Mesodermal cell (in vitro differentiated cells): ENCODE measurements around the gene FMN1.

ENCODE experiments used
- H3K27ac ChIP-seq: 2 replicates; pipeline ENCODE4 v1.7.0; 2013; ENCODE audit warnings: mild to moderate bottlenecking, low read depth, low read length, moderate library complexity; ENCODE audit not compliant: severe bottlenecking
- H3K36me3 ChIP-seq: 2 replicates; pipeline ENCODE4 v1.7.1; 2013; ENCODE audit warnings: mild to moderate bottlenecking, low read length, moderate library complexity; ENCODE audit not compliant: control insufficient read depth, insufficient read depth
- H3K4me1 ChIP-seq: one replicate; pipeline ENCODE4 v1.7.1; 2013; ENCODE audit warnings: mild to moderate bottlenecking, low read length; ENCODE audit not compliant: insufficient read depth, control insufficient read depth, poor library complexity, severe bottlenecking
- H3K4me3 ChIP-seq: 2 replicates; pipeline ENCODE4 v1.7.0; 2013; ENCODE audit warnings: low read length, control low read depth, mild to moderate bottlenecking; ENCODE audit not compliant: insufficient read depth, poor library complexity, severe bottlenecking; ENCODE audit errors: extremely low read depth
- H3K9me3 ChIP-seq: 2 replicates; pipeline ENCODE4 v1.7.1; 2013; ENCODE audit warnings: mild to moderate bottlenecking, low read length, moderate library complexity; ENCODE audit not compliant: control insufficient read depth
- WGBS, 2 experiments: methylation state at CpG; one replicate each; pipeline ENCODE4 v1.1.5; 2013; ENCODE audit warnings: missing lambda C conversion rate in 2 of 2; ENCODE audit not compliant: insufficient coverage in 2 of 2; 5-methylcytosine and 5-hydroxymethylcytosine counted together

The FMN1 gene

GRCh38 chr15:33124279-33124678, 70.2 kb downstream of the FMN1 start:
- Histone ChIP-seq H3K9me3 (peaks cover 5% of the 10 kb centered on the region), H3K36me3 (no peaks in the 10 kb centered on the region), H3K4me3 (no peak overlapping the region), H3K27ac (no peak overlapping the region), H3K4me1 (peaks cover 6% of the 10 kb centered on the region)
- 79 to 85% methylated on average over 2 to 3 of the region's 4 CpGs for WGBS, 2 experiments

DNA sequence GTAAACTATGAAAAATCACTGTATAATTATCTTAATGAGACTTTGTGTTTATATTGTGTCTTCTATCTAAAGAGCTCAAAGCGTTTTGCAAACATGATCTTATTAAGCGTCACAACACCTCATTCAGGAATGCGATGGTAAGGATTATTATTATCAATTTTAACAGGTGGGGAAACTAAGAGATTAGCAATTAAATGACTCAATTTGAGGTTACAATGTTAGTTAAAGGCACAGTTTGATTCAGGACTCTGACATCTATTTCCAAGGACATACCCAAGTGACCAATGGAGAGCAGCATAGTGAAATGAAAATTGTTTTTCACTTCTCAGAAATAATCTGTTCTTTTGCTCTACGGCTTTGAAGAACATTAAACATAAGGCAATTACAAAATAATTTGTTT, 74.6 kb downstream of the FMN1 start:
- Histone ChIP-seq H3K27ac (no peak overlapping the region), H3K4me3 (no peak overlapping the region), H3K9me3 (no peaks in the 10 kb centered on the region), H3K36me3 (no peaks in the 10 kb centered on the region), H3K4me1 (no peaks in the 10 kb centered on the region)
- WGBS, 2 experiments = 78 to 100% methylated on average over 1 of the region's 4 CpGs

DNA sequence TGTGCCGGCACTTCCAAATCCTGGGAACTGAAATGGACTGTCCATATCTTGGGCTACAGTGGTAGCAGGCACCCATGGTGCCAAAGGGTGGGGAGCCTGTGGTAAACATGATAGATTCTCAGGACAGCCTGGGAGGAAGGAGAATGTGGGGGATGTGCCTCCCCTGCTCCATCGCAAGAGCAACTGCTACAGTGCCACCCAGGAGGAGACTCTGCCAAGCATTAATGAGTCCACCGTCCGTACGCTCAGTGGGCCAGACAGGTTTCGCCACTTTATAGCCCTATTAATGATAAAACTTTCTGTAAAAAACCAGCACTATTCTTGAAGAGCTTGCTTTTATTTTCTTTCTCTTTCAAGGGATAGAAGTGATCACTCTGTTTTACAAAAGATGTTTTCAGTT, 75.2 kb downstream of the FMN1 start:
- Histone ChIP-seq H3K9me3 (no peaks in the 10 kb centered on the region), H3K4me1 (no peaks in the 10 kb centered on the region), H3K36me3 (no peaks in the 10 kb centered on the region), H3K27ac (no peak overlapping the region), H3K4me3 (no peak overlapping the region)
- WGBS, 2 experiments = 92% methylated on average over 2 to 4 of the region's 6 CpGs

GRCh38 chr15:33116198-33116597, 78.3 kb downstream of the FMN1 start:
- WGBS, 2 experiments = 75 to 83% methylated on average over 5 to 6 of the region's 8 CpGs
- H3K36me3 ChIP-seq = no peaks in the 10 kb centered on the region
- H3K4me3 ChIP-seq = no peak overlapping the region
- H3K27ac ChIP-seq = no peak overlapping the region
- H3K4me1 ChIP-seq = no peaks in the 10 kb centered on the region
- no peaks in the 10 kb centered on the region for H3K9me3 ChIP-seq

DNA sequence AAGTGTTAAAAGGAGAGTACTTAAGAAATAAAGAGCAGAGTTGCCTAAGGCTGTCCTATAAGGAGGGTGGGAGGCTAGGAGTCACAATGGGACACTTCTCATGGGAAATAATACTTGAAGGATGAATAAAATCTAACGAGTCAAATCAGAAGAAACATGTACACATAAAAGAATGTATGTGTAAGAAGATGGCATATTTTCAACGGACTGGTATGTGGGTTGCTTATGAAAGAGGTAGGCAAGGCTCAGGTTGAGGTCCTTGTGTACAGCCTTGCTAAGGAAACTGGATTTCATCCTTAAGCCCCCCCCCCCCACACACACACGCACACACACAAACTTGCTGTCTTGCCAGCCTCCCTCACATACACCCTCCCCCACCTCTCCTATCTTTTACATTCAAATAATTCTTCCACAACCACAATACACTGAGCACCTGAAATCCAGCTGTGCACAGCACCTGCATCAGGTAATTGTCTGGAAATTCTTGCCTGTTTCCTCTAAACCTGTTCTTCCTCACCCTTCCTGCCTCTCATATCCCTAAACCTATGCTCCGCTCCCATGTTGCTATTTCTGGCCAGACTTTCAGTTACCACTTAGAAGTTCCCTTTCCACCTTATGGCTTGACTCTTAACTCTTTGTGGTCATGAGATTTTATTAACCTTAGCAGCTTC, 79.2 kb downstream of the FMN1 start:
- Histone ChIP-seq H3K4me1 (no peaks in the 10 kb centered on the region), H3K9me3 (no peaks in the 10 kb centered on the region), H3K4me3 (no peak overlapping the region), H3K27ac (no peak overlapping the region), H3K36me3 (no peaks in the 10 kb centered on the region)
- WGBS, 2 experiments = 81 to 93% methylated on average over 2 of the region's 4 CpGs

DNA sequence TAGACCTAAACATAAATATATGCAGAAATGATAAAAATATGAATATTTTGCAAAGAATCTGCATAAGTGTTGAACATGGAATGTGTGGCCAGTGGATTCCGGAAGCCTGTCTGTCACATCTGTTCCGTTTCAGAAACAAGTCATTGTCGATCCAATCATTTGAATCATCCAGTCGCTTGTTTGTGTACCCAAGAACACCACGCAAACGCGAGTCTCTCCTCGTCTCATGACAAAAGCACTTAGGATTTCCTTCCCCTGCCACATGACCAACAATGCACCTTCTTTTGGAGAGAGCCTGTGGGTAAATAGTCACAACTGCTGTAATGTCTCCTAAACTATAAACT, 80.2 kb downstream of the FMN1 start:
- Histone ChIP-seq H3K4me1 (no peaks in the 10 kb centered on the region), H3K27ac (no peak overlapping the region), H3K4me3 (no peak overlapping the region), H3K36me3 (no peaks in the 10 kb centered on the region), H3K9me3 (no peaks in the 10 kb centered on the region)
- 94% methylated on average over 8 of the region's 8 CpGs for WGBS, 2 experiments

GRCh38 chr15:33113666-33114373, 80.7 kb downstream of the FMN1 start:
- Histone ChIP-seq H3K4me1 (no peaks in the 10 kb centered on the region), H3K4me3 (no peak overlapping the region), H3K36me3 (no peaks in the 10 kb centered on the region), H3K9me3 (no peaks in the 10 kb centered on the region), H3K27ac (no peak overlapping the region)
- 80 to 85% methylated on average over 5 to 7 of the region's 7 CpGs for WGBS, 2 experiments

DNA sequence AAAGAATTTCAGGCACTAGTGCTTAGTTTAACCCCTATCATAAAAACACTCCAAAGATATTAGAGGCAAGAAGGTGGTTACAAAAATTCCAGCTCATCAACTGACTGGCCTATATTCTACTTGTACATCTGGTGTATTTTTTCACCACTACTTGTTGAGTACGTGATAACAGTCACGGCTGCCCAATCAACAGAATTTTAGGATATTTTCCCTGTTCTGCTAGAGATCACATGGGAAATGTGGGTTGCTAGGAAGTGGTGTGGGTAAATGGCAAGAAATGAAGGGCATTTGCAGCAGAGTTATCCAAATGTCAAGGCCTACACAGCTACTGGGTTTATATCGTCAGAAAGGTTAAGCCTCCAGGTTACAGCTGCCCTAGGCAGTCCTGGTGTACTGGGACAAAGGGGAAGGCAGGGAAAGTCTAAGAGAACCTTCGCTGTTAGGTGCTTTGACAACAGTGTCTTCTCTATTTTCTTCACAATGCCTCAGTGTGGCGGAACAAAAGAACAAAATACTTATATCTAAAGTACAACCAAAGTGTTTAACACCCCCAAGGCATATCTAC, 81.9 kb downstream of the FMN1 start:
- H3K4me1 ChIP-seq = no peaks in the 10 kb centered on the region
- 88 to 94% methylated on average over 2 to 3 of the region's 5 CpGs for WGBS, 2 experiments
- no peaks in the 10 kb centered on the region for H3K36me3 ChIP-seq
- no peak overlapping the region for H3K4me3 ChIP-seq
- no peaks in the 10 kb centered on the region for H3K9me3 ChIP-seq
- H3K27ac ChIP-seq = no peak overlapping the region

- no peaks in the 10 kb centered on the region for H3K4me1 ChIP-seq
- no peaks in the 10 kb centered on the region for H3K36me3 ChIP-seq
- no peaks in the 10 kb centered on the region for H3K9me3 ChIP-seq
- no peak overlapping the region for H3K4me3 ChIP-seq
- H3K27ac ChIP-seq = no peak overlapping the region
- 20% methylated on average over 1 of the region's 1 CpG; no CpG with 5 or more reads in 1 of the 2 experiments for WGBS, 2 experiments
Observed at GRCh38 chr15:33111041-33111451, 83.5 kb downstream of the FMN1 start.

DNA sequence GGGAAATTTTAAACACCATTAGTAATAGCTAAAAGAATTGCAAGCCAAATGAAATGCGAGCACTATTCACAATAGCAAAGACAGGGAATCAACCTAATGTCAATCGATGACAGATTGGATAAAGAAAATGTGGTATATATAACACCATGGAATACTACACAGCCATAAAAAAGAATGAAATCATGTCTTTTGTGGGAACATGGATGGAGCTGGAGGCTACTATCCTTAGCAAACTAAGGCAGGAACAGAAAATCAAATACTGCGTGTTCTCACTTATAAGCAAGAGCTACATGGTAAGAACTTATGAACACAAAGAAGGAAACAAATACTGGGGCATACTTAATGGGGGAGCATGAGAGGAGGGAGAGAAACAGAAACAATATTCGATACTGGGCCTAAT, 85.2 kb downstream of the FMN1 start:
- Histone ChIP-seq H3K27ac (no peak overlapping the region), H3K4me1 (no peaks in the 10 kb centered on the region), H3K9me3 (no peaks in the 10 kb centered on the region), H3K36me3 (no peaks in the 10 kb centered on the region), H3K4me3 (no peak overlapping the region)
- WGBS, 2 experiments = no CpG with 5 or more reads among the region's 4 CpGs

- Histone ChIP-seq H3K4me3 (no peak overlapping the region), H3K27ac (no peak overlapping the region), H3K36me3 (no peaks in the 10 kb centered on the region), H3K4me1 (no peaks in the 10 kb centered on the region), H3K9me3 (no peaks in the 10 kb centered on the region)
Observed at GRCh38 chr15:33108518-33108917, 86.0 kb downstream of the FMN1 start.
